Small intestine (tissue), 16 donors: ENCODE results near the gene C6orf58. TPM values are rescaled to one million over a fixed set of nuclear protein-coding genes. Genes with fewer than 3 reads are reported as not detected.

Source experiments
- DNase-seq, 2 donors: peaks; one replicate each; pipeline versions ENCODE4 v3.0.0 to v3.0.0-alpha.2; 2013
- FAIRE-seq: peaks from 2 replicates; lab custom pipeline; 2012; peaks lifted over from hg19 to GRCh38; lab: Jason Lieb, UNC
- H3K27ac ChIP-seq, 3 donors: one replicate each; pipeline ENCODE4 v1.5.1; 2013; ENCODE audit warnings: low read length in 2 of 3, mild to moderate bottlenecking in 2 of 3, control low read depth in 1 of 3, inconsistent platforms in 1 of 3, low read depth in 1 of 3, moderate library complexity in 1 of 3
- H3K27me3 ChIP-seq, 3 donors: one replicate each; pipeline ENCODE4 v1.6.1; 2013; ENCODE audit warnings: low read length in 3 of 3, inconsistent platforms in 1 of 3; ENCODE audit not compliant: control insufficient read depth in 3 of 3, insufficient read depth in 3 of 3
- H3K36me3 ChIP-seq, 3 donors: one replicate each; pipeline ENCODE4 v1.6.1; 2013; ENCODE audit warnings: low read length in 3 of 3, inconsistent platforms in 1 of 3, low read depth in 1 of 3, mild to moderate bottlenecking in 1 of 3, moderate library complexity in 1 of 3; ENCODE audit not compliant: control insufficient read depth in 3 of 3, insufficient read depth in 2 of 3
- H3K4me1 ChIP-seq, 3 donors: one replicate each; pipeline ENCODE4 v1.6.1; 2013; ENCODE audit warnings: low read length in 2 of 3, inconsistent platforms in 1 of 3, low read depth in 1 of 3, mild to moderate bottlenecking in 1 of 3, moderate library complexity in 1 of 3; ENCODE audit not compliant: control insufficient read depth in 3 of 3, insufficient read depth in 2 of 3
- H3K4me3 ChIP-seq, 3 donors: one replicate each; pipeline ENCODE4 v1.5.1; 2013; ENCODE audit warnings: low read length in 3 of 3, control low read depth in 1 of 3, inconsistent platforms in 1 of 3, low read depth in 1 of 3, mild to moderate bottlenecking in 1 of 3, moderate library complexity in 1 of 3
- H3K9me3 ChIP-seq, 2 donors: one replicate each; pipeline ENCODE4 v1.6.1; 2013; ENCODE audit warnings: low read depth in 1 of 2, low read length in 1 of 2; ENCODE audit not compliant: control insufficient read depth in 2 of 2, insufficient read depth in 1 of 2
- WGBS, 3 donors: extraction: QIAGEN DNeasy Blood & Tissue Kit; methylation state at CpG; one replicate each; pipeline ENCODE4 v1.1.7; 2013; 5-methylcytosine and 5-hydroxymethylcytosine counted together
- long read RNA-seq, 10 donors: transcript quantifications; one replicate each; lab custom pipeline, GENCODE V29; 2026
- polyA plus RNA-seq, 4 donors: library from polyadenylated mRNA; stranded (reverse) in 3 of 4; unstranded in 1 of 4; fragments of 200-250 nt in 3 of 4; fragments of 120-200 nt in 1 of 4; gene quantifications; one replicate each; pipeline versions ENCODE4 v1.2.1 to v1.2.3, GENCODE V29; 2013
- donor health status: healthy with polysubstance abuse.
- donor health status: control.
- donor health status: control.
- donor health status: Bipolar disorder and iron deficiency.
- donor health status: healthy.

Gene C6orf58
- under 1 TPM in 2 of 4 donors, not detected in 2; 0.06 to 0.09 TPM for polyA plus RNA-seq
- long read RNA-seq, donor 1: 0 reads
- long read RNA-seq, donor 2: 0 reads
- long read RNA-seq, donor 3: 0 reads
- long read RNA-seq, donor 4: 0 reads
- long read RNA-seq, donor 5: 0 reads
- long read RNA-seq, donor 6: 0 reads
- long read RNA-seq, donor 7: 0 reads
- long read RNA-seq, donor 8: 0 reads
- long read RNA-seq, donor 9: 0 reads
- long read RNA-seq, donor 10: 0 reads

GRCh38 chr6:127576874-127577273 lies at the start of gene C6orf58:
TSS of gene C6orf58 (plus strand) at chr6:127577174. CDS start at chr6:127577186, 12 bp downstream.
- Histone ChIP-seq H3K36me3 (no peaks in the 10 kb centered on the region), H3K27ac (no peak within 1 kb of the TSS), H3K4me1 (no peaks in the 10 kb centered on the region), H3K9me3 (no peaks in the 10 kb centered on the region), H3K4me3 (no peak within 1 kb of the TSS), H3K27me3 (no peaks in the 10 kb centered on the region)
- no peak for DNase-seq
- 48 to 70% (median 70%) methylated on average over 3 of the region's 3 CpGs for WGBS, 3 donors
- FAIRE-seq: no peak

- Histone ChIP-seq H3K4me3 (no peak overlapping the region), H3K27ac (no peak overlapping the region), H3K36me3 (no peaks in the 10 kb centered on the region), H3K9me3 (no peaks in the 10 kb centered on the region), H3K27me3 (no peaks in the 10 kb centered on the region), H3K4me1 (no peaks in the 10 kb centered on the region)
- FAIRE-seq (no peak), DNase-seq (no peak)
- WGBS, 3 donors: 96 to 97% (median 97%) methylated on average over 1 of the region's 1 CpG
Measured at GRCh38 chr6:127533011-127533410, 44.0 kb upstream of the C6orf58 start.

DNA sequence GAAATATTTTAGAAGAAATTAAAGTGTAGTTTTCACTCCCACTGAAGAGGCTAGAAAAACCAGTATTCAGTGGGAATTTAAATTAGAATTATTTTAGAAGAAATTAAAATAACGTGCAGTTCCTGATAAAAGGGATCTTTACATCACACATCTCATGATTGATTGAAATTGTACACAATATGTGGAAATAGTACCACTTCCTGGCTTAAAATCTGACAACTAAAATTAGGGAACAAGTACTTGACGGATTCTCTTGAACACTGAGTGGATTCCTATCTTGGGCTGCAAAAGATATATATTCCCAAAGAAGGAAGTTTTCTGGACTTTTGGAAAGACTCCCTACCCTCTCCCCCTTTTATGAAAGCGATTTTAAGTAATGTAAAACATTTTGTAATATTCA lies 43.2 kb upstream of the C6orf58 start:
- WGBS, 3 donors: 43 to 69% (median 67%) methylated on average over 3 of the region's 3 CpGs
- FAIRE-seq: no peak
- no peaks in the 10 kb centered on the region for H3K36me3 ChIP-seq

DNA sequence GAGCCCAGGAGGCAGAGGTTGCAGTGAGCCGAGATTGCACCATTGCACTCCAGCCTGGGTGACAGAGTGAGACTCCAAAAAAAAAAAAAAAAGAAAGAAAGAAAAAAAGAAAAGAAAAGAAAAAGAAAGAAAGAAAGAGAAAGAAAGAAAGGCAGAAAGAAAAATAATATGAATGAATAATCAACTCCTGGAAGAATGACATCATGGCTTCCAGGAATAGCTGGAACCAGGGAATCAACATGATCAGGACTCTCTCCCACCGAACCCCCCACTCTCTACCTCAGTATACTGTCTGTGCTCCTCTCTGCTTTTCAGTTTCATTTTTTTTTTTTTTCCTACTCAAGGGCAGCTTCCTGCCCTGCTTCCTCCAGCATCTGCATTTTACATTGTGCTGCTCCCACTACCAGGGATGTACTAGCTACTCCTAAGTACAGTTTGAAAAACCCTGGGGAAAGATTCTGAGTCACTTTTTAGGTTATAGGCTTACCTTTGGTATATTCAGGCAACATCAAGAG lies 38.2 kb upstream of the C6orf58 start:
- WGBS, 3 donors: 50 to 70% (median 66%) methylated on average over 2 of the region's 2 CpGs
- DNase-seq (no peak), FAIRE-seq (no peak)
- H3K27me3 ChIP-seq: no peaks in the 10 kb centered on the region
- no peak overlapping the region for H3K27ac ChIP-seq
- H3K36me3 ChIP-seq: no peaks in the 10 kb centered on the region
- no peak overlapping the region for H3K4me3 ChIP-seq
- H3K4me1 ChIP-seq: no peaks in the 10 kb centered on the region
- H3K9me3 ChIP-seq: no peaks in the 10 kb centered on the region

More for the DNA sequence above, 43.2 kb upstream of the C6orf58 start:
- H3K4me1 ChIP-seq: no peaks in the 10 kb centered on the region
- H3K9me3 ChIP-seq: no peaks in the 10 kb centered on the region
- no peaks in the 10 kb centered on the region for H3K27me3 ChIP-seq
- no peak overlapping the region for H3K27ac ChIP-seq
- H3K4me3 ChIP-seq: no peak overlapping the region
- no peak for DNase-seq

GRCh38 chr6:127539272-127539671 lies 37.7 kb upstream of the C6orf58 start:
- Histone ChIP-seq H3K36me3 (no peaks in the 10 kb centered on the region), H3K4me1 (no peaks in the 10 kb centered on the region), H3K9me3 (no peaks in the 10 kb centered on the region), H3K27ac (no peak overlapping the region), H3K4me3 (no peak overlapping the region), H3K27me3 (no peaks in the 10 kb centered on the region)
- peak; percentile 95 for FAIRE-seq
- peak in 1 of 2 donors; percentile 14 for DNase-seq
- WGBS, 3 donors: 32 to 41% (median 34%) methylated on average over 2 of the region's 2 CpGs

DNA sequence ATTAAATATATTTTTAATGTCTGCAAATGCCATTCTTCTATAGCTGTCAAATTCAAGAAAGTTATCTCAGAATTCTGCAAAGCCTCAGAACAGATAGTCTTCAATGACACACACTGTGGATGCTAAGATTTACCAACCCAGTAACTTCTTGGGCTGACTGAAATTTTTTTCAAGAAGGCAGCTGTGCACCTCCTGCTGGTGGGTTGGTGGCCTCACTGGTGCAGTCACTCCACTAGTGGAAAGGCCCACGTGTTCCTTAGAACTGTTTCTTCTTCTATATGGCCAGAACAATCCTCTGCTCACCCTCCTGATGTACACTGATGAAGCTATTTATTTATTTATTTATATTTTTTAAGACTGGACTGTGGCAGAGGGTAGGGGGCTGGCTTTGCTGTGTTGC lies 29.8 kb upstream of the C6orf58 start:
- Histone ChIP-seq H3K4me3 (no peak overlapping the region), H3K27ac (no peak overlapping the region), H3K36me3 (no peaks in the 10 kb centered on the region), H3K4me1 (no peaks in the 10 kb centered on the region), H3K9me3 (no peaks in the 10 kb centered on the region), H3K27me3 (no peaks in the 10 kb centered on the region)
- no peak for DNase-seq
- FAIRE-seq: no peak
- WGBS, 3 donors: 4 to 23% (median 9%) methylated on average over 1 of the region's 1 CpG

DNA sequence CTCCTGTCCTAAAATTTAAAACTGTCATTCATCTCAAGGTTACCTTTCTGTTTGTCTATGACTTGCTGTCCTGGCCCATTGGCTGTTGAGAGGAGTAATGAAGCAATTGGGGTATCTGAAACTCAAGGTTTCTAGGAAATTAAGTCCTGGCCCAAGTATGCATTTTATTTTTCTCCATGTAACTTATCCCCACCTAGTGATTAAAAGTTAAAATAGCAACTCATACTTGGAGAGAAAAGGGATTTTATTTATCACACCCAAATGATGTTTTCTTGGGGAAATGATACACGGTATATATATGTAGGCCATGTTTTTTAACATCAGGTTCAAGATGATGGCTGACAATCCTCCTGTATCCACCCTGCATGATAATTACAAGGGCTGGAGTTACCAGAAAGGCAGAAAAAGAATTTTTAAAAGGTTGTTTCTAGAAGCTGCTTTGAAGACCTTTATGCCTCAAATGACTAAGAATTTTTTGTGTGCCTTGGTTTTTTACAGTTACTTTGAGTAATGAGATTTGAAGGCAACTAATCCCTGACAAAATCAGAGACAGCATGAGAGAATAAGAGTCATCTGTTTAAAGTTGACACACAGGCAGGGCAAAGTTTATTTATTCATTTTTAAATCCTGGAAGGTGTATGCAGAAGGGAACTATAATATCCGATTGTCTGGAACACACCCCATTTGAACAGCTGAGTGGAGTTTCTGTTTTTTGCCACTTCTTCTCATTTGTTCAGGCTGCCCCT lies 28.9 kb upstream of the C6orf58 start:
- H3K4me1 ChIP-seq: no peaks in the 10 kb centered on the region
- H3K36me3 ChIP-seq: no peaks in the 10 kb centered on the region
- DNase-seq: no peak
- H3K9me3 ChIP-seq: no peaks in the 10 kb centered on the region
- H3K27me3 ChIP-seq: no peaks in the 10 kb centered on the region
- WGBS, 3 donors: 30 to 49% (median 38%) methylated on average over 2 of the region's 2 CpGs
- no peak overlapping the region for H3K27ac ChIP-seq
- H3K4me3 ChIP-seq: no peak overlapping the region
- no peak for FAIRE-seq

DNA sequence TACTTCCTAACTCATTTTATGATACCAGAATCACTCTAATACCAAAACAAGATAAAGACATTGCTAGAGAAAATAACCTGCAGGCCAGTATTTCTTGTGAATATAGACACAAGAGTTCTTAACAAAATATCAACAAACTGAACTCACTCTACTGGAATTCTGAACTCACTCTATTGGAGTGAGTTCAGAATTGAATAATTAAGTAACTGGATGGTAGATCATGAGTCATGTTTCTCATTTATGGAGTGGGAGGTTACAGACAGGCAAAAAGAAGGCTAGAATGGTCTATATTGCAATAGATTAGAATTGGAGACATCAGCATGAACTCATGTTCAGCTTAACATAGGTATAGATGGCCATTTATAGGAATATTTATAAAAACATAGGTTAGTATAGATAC lies 26.6 kb upstream of the C6orf58 start:
- Histone ChIP-seq H3K27ac (no peak overlapping the region), H3K4me1 (no peaks in the 10 kb centered on the region), H3K9me3 (no peaks in the 10 kb centered on the region), H3K36me3 (no peaks in the 10 kb centered on the region), H3K27me3 (peaks cover 0 to 1% (median 0%) of the 10 kb centered on the region in 3 donors), H3K4me3 (no peak overlapping the region)
- FAIRE-seq (no peak), DNase-seq (no peak)
